Kidney (tissue), 14 donors: ENCODE measurements around the gene NHLH1. TPM values are rescaled to one million over a fixed set of nuclear protein-coding genes. Genes with fewer than 3 reads are reported as not detected.

Source experiments
- DNase-seq, 5 donors: peaks; one replicate each; pipeline ENCODE4 v3.0.0-alpha.2; 2013 to 2020
- FAIRE-seq: peaks from 2 replicates; lab custom pipeline; 2012; peaks lifted over from hg19 to GRCh38; lab: Jason Lieb, UNC
- H3K27ac ChIP-seq, 2 donors: one replicate each; pipeline ENCODE4 v1.7.0; 2013; ENCODE audit warnings: low read depth in 2 of 2, low read length in 2 of 2, inconsistent platforms in 1 of 2
- H3K27me3 ChIP-seq: one replicate; pipeline ENCODE4 v1.7.1; 2013; ENCODE audit warnings: low read length, inconsistent platforms; ENCODE audit not compliant: control insufficient read depth, insufficient read depth
- H3K36me3 ChIP-seq, 3 donors: one replicate each; pipeline versions ENCODE4 v1.7.0 to v1.7.1; 2013; ENCODE audit warnings: low read length in 3 of 3, control low read depth in 1 of 3, inconsistent platforms in 1 of 3; ENCODE audit not compliant: insufficient read depth in 3 of 3, control insufficient read depth in 2 of 3
- H3K4me1 ChIP-seq, 3 donors: one replicate each; pipeline versions ENCODE4 v1.7.0 to v1.7.1; 2013; ENCODE audit warnings: low read length in 3 of 3, inconsistent platforms in 1 of 3, low read depth in 1 of 3; ENCODE audit not compliant: control insufficient read depth in 2 of 3, insufficient read depth in 2 of 3
- H3K4me3 ChIP-seq, 3 donors: one replicate each; pipeline versions ENCODE4 v1.7.0 to v1.8.1; 2013; ENCODE audit warnings: low read length in 3 of 3, control low read depth in 1 of 3, inconsistent platforms in 1 of 3
- H3K9ac ChIP-seq, 3 donors: one replicate each; pipeline versions ENCODE4 v1.7.0 to v1.7.1; 2013; ENCODE audit warnings: low read length in 3 of 3, control low read depth in 1 of 3, inconsistent platforms in 1 of 3
- H3K9me3 ChIP-seq, 3 donors: one replicate each; pipeline versions ENCODE4 v1.7.0 to v1.7.1; 2013; ENCODE audit warnings: low read length in 3 of 3, control low read depth in 1 of 3, inconsistent platforms in 1 of 3; ENCODE audit not compliant: control insufficient read depth in 2 of 3, insufficient read depth in 1 of 3
- intact Hi-C: fragments of 100-400 bp; cut with DNase I; formaldehyde crosslinking; loops from one replicate; pipeline ENCODE4 v1.11.1; 2022
- polyA plus RNA-seq: library from polyadenylated mRNA; stranded (reverse); fragments of 350-450 nt; fragmentation: Illumina TruSeq; extraction: RNeasy Lipid Tissue Mini Kit (QIAGEN cat#74804); gene quantifications from one replicate; pipeline ENCODE4 v1.2.3, GENCODE V29; 2014; ENCODE audit warnings: low read depth, low replicate concordance; ENCODE audit not compliant: insufficient read depth
- total RNA-seq: library from RNA; stranded (reverse); fragmentation: NEBNext Ultra II Directional; extraction: Animal tissue kit (Norgen Biotek cat#: 25700); gene quantifications from one replicate; pipeline ENCODE4 v1.2.1, GENCODE V29; 2021
- TF ChIP-seq, protein P1 (sequence below): IDR thresholded peaks from 3 replicates; pipeline ENCODE4 v1.5.1; 2012; ENCODE audit warnings: mild to moderate bottlenecking, moderate library complexity, borderline replicate concordance; ENCODE audit not compliant: insufficient read depth; ENCODE audit errors: extremely low read depth
- donor health status: control.
- donor health status: control.
- donor health status: control.
- donor health status: control.
- donor health status: control.
- donor health status: DM: yes; HTN: yes; CAD: no.
- donor health status: Normal renal cell carcinoma (clear cell type).

The NHLH1 gene
- total and polyA plus RNA-seq, 2 donors from 2014 or later, result 0.09 TPM; not detected in 1

DNA sequence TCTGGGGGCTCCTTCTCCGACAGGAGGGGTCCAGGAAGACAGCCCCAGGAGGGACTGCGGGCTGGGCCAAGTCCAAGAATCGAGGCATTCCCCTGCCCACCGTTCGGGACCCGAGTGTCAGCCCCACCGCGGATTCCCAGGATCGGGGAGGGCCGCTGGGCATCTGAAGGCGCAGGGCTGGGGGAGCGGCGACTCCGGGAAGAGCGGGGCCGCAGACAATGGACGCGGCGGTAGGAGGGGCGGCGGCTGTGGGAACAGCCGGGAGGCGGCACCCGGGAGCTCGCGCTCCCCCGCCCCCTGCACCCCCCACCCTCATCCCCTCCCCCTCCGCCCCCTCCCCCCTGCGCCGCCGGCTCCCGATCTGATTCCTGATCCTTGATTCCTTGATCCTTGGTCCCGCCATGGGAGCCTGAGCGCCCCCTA, 33.4 kb downstream of the NHLH1 start, which contains the start of gene VANGL2:
Gene VANGL2, plus strand, starts transcription at position 342 of the 423 bp plus-strand sequence. CDS start 15,274 bp downstream, outside the sequence.
- peak within 1 kb of the TSS in 2 of 3 donors; percentile 72 to 84 for H3K9ac ChIP-seq
- TF ChIP-seq, protein P1, sequence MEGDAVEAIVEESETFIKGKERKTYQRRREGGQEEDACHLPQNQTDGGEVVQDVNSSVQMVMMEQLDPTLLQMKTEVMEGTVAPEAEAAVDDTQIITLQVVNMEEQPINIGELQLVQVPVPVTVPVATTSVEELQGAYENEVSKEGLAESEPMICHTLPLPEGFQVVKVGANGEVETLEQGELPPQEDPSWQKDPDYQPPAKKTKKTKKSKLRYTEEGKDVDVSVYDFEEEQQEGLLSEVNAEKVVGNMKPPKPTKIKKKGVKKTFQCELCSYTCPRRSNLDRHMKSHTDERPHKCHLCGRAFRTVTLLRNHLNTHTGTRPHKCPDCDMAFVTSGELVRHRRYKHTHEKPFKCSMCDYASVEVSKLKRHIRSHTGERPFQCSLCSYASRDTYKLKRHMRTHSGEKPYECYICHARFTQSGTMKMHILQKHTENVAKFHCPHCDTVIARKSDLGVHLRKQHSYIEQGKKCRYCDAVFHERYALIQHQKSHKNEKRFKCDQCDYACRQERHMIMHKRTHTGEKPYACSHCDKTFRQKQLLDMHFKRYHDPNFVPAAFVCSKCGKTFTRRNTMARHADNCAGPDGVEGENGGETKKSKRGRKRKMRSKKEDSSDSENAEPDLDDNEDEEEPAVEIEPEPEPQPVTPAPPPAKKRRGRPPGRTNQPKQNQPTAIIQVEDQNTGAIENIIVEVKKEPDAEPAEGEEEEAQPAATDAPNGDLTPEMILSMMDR, result no peak

DNA sequence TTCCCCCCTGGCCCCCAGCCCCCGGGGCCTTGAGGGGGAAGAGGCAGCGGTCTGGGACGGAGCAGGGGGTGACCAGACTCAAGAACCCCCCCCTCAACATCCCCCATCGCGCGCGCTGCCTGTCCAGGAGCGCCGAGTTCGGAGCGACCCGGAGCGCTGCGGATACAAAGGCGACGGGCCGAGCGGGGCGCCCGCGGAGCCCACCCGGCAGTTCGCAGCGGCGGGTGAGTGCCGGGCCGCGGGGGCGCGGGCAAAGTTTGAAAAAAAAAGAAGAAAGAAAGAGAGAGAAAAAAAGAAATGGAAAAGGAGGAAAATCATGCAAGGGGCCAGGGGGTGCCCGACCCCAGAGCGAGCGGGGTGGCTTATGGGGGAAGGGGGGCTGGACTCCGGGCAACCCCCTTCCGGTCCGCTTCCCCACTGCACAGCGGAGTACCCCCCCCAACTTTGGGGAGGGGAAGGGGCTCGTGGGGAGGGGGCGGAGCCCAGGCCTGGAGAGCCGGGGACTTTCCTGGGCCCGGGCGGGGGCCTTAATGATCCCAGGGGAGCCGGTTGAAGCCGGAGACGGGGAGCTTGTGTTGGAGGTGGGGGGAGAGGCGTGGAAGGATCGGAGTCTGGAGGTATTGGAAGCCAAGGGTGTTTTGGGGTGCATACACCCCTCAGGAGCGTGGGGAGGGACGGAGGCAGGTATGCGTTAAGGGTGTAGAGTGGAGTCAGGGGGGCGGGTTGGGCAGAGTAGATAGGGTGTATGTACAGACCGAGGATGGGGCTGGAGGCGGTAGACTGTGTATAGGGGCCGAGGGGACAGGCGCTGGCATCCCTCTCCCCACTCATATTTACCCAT, 34.0 kb downstream of the NHLH1 start:
- H3K4me3 ChIP-seq, result peak overlapping the region; percentile 57 to 88 (median 64)
- no peaks in the 10 kb centered on the region for H3K36me3 ChIP-seq
- TF ChIP-seq, protein P1, result no peak
- H3K9ac ChIP-seq, result peak overlapping the region in 2 of 3 donors; percentile 55 to 72
- DNase-seq, result peak; percentile 64 to 90 (median 76)
- peak overlapping the region in 1 of 2 donors; percentile 35 for H3K27ac ChIP-seq
- peaks cover 4 to 14% (median 7%) of the 10 kb centered on the region in 3 donors for H3K4me1 ChIP-seq
- FAIRE-seq, result no peak
- no peaks in the 10 kb centered on the region for H3K9me3 ChIP-seq
- intact Hi-C loops, result no loop called here
- H3K27me3 ChIP-seq, result no peaks in the 10 kb centered on the region

More for the DNA sequence above, 33.4 kb downstream of the NHLH1 start, which contains the start of gene VANGL2:
- H3K27ac ChIP-seq, result peak within 1 kb of the TSS in 1 of 2 donors; percentile 35
- FAIRE-seq (no peak), DNase-seq (peak; percentile 90 to 95 (median 91))
- intact Hi-C loops, result no loop called here
- peak within 1 kb of the TSS; percentile 57 to 88 (median 69) for H3K4me3 ChIP-seq
- no peaks in the 10 kb centered on the region for H3K36me3 ChIP-seq
- peaks cover 4 to 14% (median 7%) of the 10 kb centered on the region in 3 donors for H3K4me1 ChIP-seq
- no peaks in the 10 kb centered on the region for H3K9me3 ChIP-seq
- no peaks in the 10 kb centered on the region for H3K27me3 ChIP-seq

DNA sequence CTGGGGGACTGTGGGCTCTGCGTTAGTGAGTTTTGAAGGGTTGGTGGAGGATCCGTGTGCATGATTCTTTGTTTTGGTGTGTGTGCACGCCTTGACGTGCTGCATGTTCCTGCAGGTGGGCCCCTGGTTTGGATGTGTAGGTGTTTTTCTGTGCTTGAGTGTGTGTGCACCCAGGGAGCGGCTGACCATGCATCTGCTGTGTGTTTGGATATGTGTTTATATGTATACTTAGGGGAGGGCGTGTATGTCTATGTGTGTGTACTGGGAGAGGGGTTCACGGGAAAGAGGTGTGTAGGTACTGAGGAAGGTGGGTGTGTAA, 34.6 kb downstream of the NHLH1 start:
- FAIRE-seq, result no peak
- Histone ChIP-seq H3K9ac (peak overlapping the region in 2 of 3 donors; percentile 55 to 72), H3K36me3 (no peaks in the 10 kb centered on the region), H3K9me3 (no peaks in the 10 kb centered on the region), H3K4me3 (peak overlapping the region; percentile 57 to 88 (median 64)), H3K4me1 (peaks cover 4 to 14% (median 7%) of the 10 kb centered on the region in 3 donors), H3K27ac (no peak overlapping the region), H3K27me3 (no peaks in the 10 kb centered on the region)
- DNase-seq, result peak in 1 of 5 donors; percentile 37
- intact Hi-C loops, result no loop called here
- TF ChIP-seq, protein P1, result no peak
